ENCODE results near the gene CARD18.

DNA sequence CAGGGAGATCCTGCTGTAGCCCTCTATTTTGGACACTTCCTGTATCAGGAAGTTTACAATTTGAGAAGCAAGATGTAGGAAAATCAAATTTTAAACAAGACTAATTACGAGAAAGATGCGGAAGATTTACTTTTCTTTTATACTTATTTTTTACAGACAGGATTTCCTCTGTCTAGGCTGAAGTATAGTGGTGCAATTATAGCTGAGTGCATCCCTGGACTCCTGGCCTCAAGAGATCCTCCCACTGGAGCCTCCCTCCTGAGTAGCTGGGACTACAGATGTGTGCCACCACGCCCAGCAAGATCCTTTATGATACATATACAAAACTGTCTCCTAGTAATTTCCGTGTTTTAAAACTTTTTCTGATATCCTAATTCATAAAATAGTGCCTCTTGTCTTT is 17.2 kb upstream of the CARD18 start:
- TF ChIP-seq, protein P1, sequence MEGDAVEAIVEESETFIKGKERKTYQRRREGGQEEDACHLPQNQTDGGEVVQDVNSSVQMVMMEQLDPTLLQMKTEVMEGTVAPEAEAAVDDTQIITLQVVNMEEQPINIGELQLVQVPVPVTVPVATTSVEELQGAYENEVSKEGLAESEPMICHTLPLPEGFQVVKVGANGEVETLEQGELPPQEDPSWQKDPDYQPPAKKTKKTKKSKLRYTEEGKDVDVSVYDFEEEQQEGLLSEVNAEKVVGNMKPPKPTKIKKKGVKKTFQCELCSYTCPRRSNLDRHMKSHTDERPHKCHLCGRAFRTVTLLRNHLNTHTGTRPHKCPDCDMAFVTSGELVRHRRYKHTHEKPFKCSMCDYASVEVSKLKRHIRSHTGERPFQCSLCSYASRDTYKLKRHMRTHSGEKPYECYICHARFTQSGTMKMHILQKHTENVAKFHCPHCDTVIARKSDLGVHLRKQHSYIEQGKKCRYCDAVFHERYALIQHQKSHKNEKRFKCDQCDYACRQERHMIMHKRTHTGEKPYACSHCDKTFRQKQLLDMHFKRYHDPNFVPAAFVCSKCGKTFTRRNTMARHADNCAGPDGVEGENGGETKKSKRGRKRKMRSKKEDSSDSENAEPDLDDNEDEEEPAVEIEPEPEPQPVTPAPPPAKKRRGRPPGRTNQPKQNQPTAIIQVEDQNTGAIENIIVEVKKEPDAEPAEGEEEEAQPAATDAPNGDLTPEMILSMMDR (conservative IDR thresholded peaks at IDR 0.05) = no peak
- TF ChIP-seq EZH2 (IDR thresholded peaks at IDR 0.05; ENCODE audit: low read depth) = no peak
